ENCODE measurements around the gene RPL15.

GRCh38 chr3:23948761-23949160 lies 31.8 kb downstream of the RPL15 start:
- TF ChIP-seq EZH2 (IDR thresholded peaks at IDR 0.05; ENCODE audit: borderline replicate concordance, insufficient read depth, low read depth, low read length, poor library complexity, severe bottlenecking) (no peak), CTCF (IDR thresholded peaks at IDR 0.05) (no peak)
